Skeletal muscle cell (primary cell): Measurements from ENCODE around the gene AKT1.
"Not testable (repeated sequence)": the region's sequence is repeated elsewhere in the genome, so short reads cannot be mapped to it uniquely, and the experiment has no call there.

Source experiments
- DNase-seq: peaks from one replicate; pipeline ENCODE4 v3.0.0-alpha.2; 2010; ENCODE audit warnings: low read depth
- H3K4me3 ChIP-seq: 2 replicates; pipeline ENCODE4 v1.5.1; 2011; ENCODE audit warnings: low read depth, mild to moderate bottlenecking, control low read depth, low read length, moderate library complexity

Gene AKT1

GRCh38 chr14:104731320-104732294 is 63.9 kb downstream of the AKT1 start:
- DNase-seq, result no peak
- no peak overlapping the region for H3K4me3 ChIP-seq

- no peak for DNase-seq
- no peak overlapping the region for H3K4me3 ChIP-seq
Measured at GRCh38 chr14:104730487-104730886, 65.1 kb downstream of the AKT1 start.

- H3K4me3 ChIP-seq, result no peak overlapping the region
- DNase-seq, result no peak
Measured at GRCh38 chr14:104729835-104730181, 65.7 kb downstream of the AKT1 start.

- DNase-seq, H3K4me3 ChIP-seq: not testable (repeated sequence)
Measured at GRCh38 chr14:104729176-104729834, 66.2 kb downstream of the AKT1 start.

- no peak for DNase-seq
Measured at GRCh38 chr14:104728631-104729030, 66.9 kb downstream of the AKT1 start.

GRCh38 chr14:104726600-104727451 is 68.7 kb downstream of the AKT1 start:
- H3K4me3 ChIP-seq, result no peak overlapping the region
- DNase-seq, result no peak

More at GRCh38 chr14:104728631-104729030, 66.9 kb downstream of the AKT1 start:
- H3K4me3 ChIP-seq, result no peak overlapping the region

GRCh38 chr14:104725772-104726548 is 69.6 kb downstream of the AKT1 start:
- H3K4me3 ChIP-seq, result no peak overlapping the region
- no peak for DNase-seq

GRCh38 chr14:104724981-104725771 is 70.4 kb downstream of the AKT1 start:
- no peak for DNase-seq
- H3K4me3 ChIP-seq, result peak overlapping the region; percentile 52

- H3K4me3 ChIP-seq, result peak overlapping the region; percentile 52
- no peak for DNase-seq
Measured at GRCh38 chr14:104724407-104724980, 71.1 kb downstream of the AKT1 start.

- DNase-seq, result no peak
Measured at GRCh38 chr14:104723651-104724406, 71.7 kb downstream of the AKT1 start, which contains the start of gene ADSS1. TSS of gene ADSS1 (plus strand) at chr14:104724229. CDS start at chr14:104724271, 42 bp downstream.

GRCh38 chr14:104722938-104723650 is 72.5 kb downstream of the AKT1 start:
- DNase-seq, result no peak
- H3K4me3 ChIP-seq, result peak overlapping the region; percentile 52

More at GRCh38 chr14:104723651-104724406, 71.7 kb downstream of the AKT1 start, which contains the start of gene ADSS1:
- peak within 1 kb of the TSS; percentile 52 for H3K4me3 ChIP-seq

- DNase-seq, result no peak
- no peak overlapping the region for H3K4me3 ChIP-seq
Measured at GRCh38 chr14:104721505-104722431, 73.8 kb downstream of the AKT1 start.
